GM12878 (cell line): ENCODE results near the gene DHX32. TPM values are rescaled to one million over a fixed set of nuclear protein-coding genes. Genes with fewer than 3 reads are reported as not detected.

Experiments
- ATAC-seq: fragments of 200-7000 bp; cut with Tn5 transposase; 3 replicates; pipeline ENCODE4 v1.9.1; 2020; ENCODE audit warnings: mild to moderate bottlenecking, moderate library complexity
- BruUV-seq: library from RNA; stranded (reverse); fragments of 400-500 nt; replicated peaks from 2 replicates; lab custom pipeline; 2021; lab: Mats Ljungman, UMichigan
- CTCF ChIA-PET: fragments of 300-600 bp; sonication (Branson Sonifier 250); formaldehyde crosslinking; extraction: SDS; loops from one replicate; lab custom pipeline; 2021; ENCODE audit warnings: inconsistent platforms; lab: Yijun Ruan, JAX
- POLR2A ChIA-PET: fragments of 350-600 bp; formaldehyde crosslinking; extraction: SDS; loops from one replicate; lab custom pipeline; 2021; ENCODE audit warnings: inconsistent platforms; lab: Charles Lee
- RAD21 ChIA-PET: fragments of 300-600 bp; sonication (Branson Sonifier 250); formaldehyde crosslinking; loops from one replicate; lab custom pipeline; 2023; ENCODE audit warnings: antibody characterized with exemption; ENCODE audit not compliant: unreplicated experiment; lab: Charles Lee
- SMC1A ChIA-PET: fragments of 300-600 bp; sonication (Branson Sonifier 250); formaldehyde crosslinking; loops from one replicate; lab custom pipeline; 2023; ENCODE audit not compliant: unreplicated experiment, uncharacterized antibody; lab: Charles Lee
- DNase-seq: peaks from one replicate; pipeline ENCODE4 v3.0.0-alpha.2; 2011; ENCODE audit warnings: low read depth, low spot score
- FAIRE-seq: peaks from 3 replicates; lab custom pipeline; 2011; peaks lifted over from hg19 to GRCh38; lab: Jason Lieb, UNC
- H2AFZ ChIP-seq: 2 replicates; pipeline ENCODE4 v1.6.0; 2011; ENCODE audit warnings: low read depth, low read length, control low read depth; ENCODE audit not compliant: control insufficient read depth
- H3K27ac ChIP-seq: 2 replicates; pipeline ENCODE4 v1.5.1; 2011; ENCODE audit warnings: control low read depth; ENCODE audit not compliant: control insufficient read depth, insufficient read depth
- H3K27me3 ChIP-seq, 2 experiments: replicated peaks in 1 of 2; 2 replicates each; pipeline versions ENCODE4 v1.6.0 to v1.6.1; 2011; ENCODE audit warnings: low read length in 1 of 2; ENCODE audit not compliant: control insufficient read depth in 2 of 2, insufficient read depth in 2 of 2
- H3K36me3 ChIP-seq, 2 experiments: 2 replicates each; pipeline ENCODE4 v1.5.1; 2011; ENCODE audit warnings: low read length in 1 of 2; ENCODE audit not compliant: control insufficient read depth in 2 of 2, insufficient read depth in 2 of 2
- H3K4me1 ChIP-seq: 2 replicates; pipeline ENCODE4 v1.6.1; 2011; ENCODE audit warnings: mild to moderate bottlenecking, low read length, moderate library complexity, mixed read lengths; ENCODE audit not compliant: control insufficient read depth, insufficient read depth
- H3K4me2 ChIP-seq: 2 replicates; pipeline ENCODE4 v1.6.0; 2011; ENCODE audit warnings: control low read depth; ENCODE audit not compliant: control insufficient read depth, insufficient read depth
- H3K4me3 ChIP-seq: fragments of 200-600 bp; sonication (generic); 2 replicates; pipeline ENCODE4 v1.5.1; 2016
- H3K79me2 ChIP-seq: 2 replicates; pipeline ENCODE4 v1.6.0; 2011; ENCODE audit warnings: low read length; ENCODE audit not compliant: control insufficient read depth, insufficient read depth
- H3K9ac ChIP-seq: 2 replicates; pipeline ENCODE4 v1.8.0; 2011; ENCODE audit warnings: low read length, control low read depth, mixed read lengths; ENCODE audit not compliant: control insufficient read depth, insufficient read depth
- H3K9me3 ChIP-seq: replicated peaks from 3 replicates; pipeline ENCODE4 v1.5.1; 2011; ENCODE audit warnings: mild to moderate bottlenecking, low read length; ENCODE audit not compliant: control insufficient read depth, insufficient read depth
- H4K20me1 ChIP-seq: 2 replicates; pipeline ENCODE4 v1.6.0; 2011; ENCODE audit not compliant: control insufficient read depth, insufficient read depth
- ATF7 ChIP-seq: fragments of 450-650 bp; IDR thresholded peaks from 2 replicates; pipeline ENCODE4 v1.6.1; 2016; ENCODE audit warnings: low read depth, mild to moderate bottlenecking
- CHD2 ChIP-seq: IDR thresholded peaks from 2 replicates; pipeline ENCODE4 v1.6.1; 2011; ENCODE audit warnings: low read depth, low read length, improper control_type of control experiment, borderline replicate concordance
- EZH2 ChIP-seq: IDR thresholded peaks from 2 replicates; pipeline ENCODE4 v1.6.1; 2012; ENCODE audit warnings: low read depth, mild to moderate bottlenecking, control low read depth, inconsistent platforms, low read length, borderline replicate concordance; ENCODE audit not compliant: control insufficient read depth
- MXI1 ChIP-seq: fragments of 150-350 bp; IDR thresholded peaks from 2 replicates; pipeline ENCODE4 v1.6.1; 2011; ENCODE audit warnings: low read depth, mild to moderate bottlenecking, inconsistent platforms, low read length, improper control_type of control experiment
- NR2F1 ChIP-seq: fragments of 450-650 bp; conservative IDR thresholded peaks from 2 replicates; pipeline ENCODE4 v1.6.1; 2017; ENCODE audit warnings: mild to moderate bottlenecking
- RB1 ChIP-seq: fragments of 450-650 bp; formaldehyde crosslinking; IDR thresholded peaks from 2 replicates; pipeline ENCODE4 v1.6.1; 2017; ENCODE audit warnings: mild to moderate bottlenecking, borderline replicate concordance
- SMAD1 ChIP-seq: fragments of 450-650 bp; IDR thresholded peaks from 2 replicates; pipeline ENCODE4 v1.6.1; 2018; ENCODE audit warnings: mild to moderate bottlenecking, low read depth; ENCODE audit not compliant: partially characterized antibody
- TCF12 ChIP-seq: IDR thresholded peaks from 2 replicates; pipeline ENCODE4 v1.6.1; 2011; ENCODE audit warnings: low read depth, mild to moderate bottlenecking, low read length
- ZBED1 ChIP-seq: IDR thresholded peaks from 2 replicates; pipeline ENCODE4 v1.6.1; 2016; ENCODE audit warnings: borderline replicate concordance
- ZNF384 ChIP-seq: IDR thresholded peaks from 2 replicates; pipeline ENCODE4 v1.6.1; 2012; ENCODE audit warnings: low read depth, mild to moderate bottlenecking, low read length, improper control_type of control experiment, borderline replicate concordance
- ZZZ3 ChIP-seq: IDR thresholded peaks from 2 replicates; pipeline ENCODE4 v1.6.1; 2011; ENCODE audit warnings: low read depth; ENCODE audit not compliant: control insufficient read depth, insufficient read length
- WGBS: methylation state at CpG from one replicate; pipeline ENCODE4 v1.1.6; 2016; ENCODE audit warnings: low lambda C conversion rate; ENCODE audit not compliant: insufficient replicate concordance, insufficient coverage; ENCODE audit errors: missing lambda C conversion rate; 5-methylcytosine and 5-hydroxymethylcytosine counted together
- in situ Hi-C: fragments of 300-500 bp; cut with MboI; formaldehyde crosslinking; loops from 9 replicates; pipeline ENCODE4 v1.14.3; 2018; ENCODE audit warnings: mixed read lengths
- intact Hi-C: fragments of 100-400 bp; cut with micrococcal nuclease; formaldehyde crosslinking; loops from one replicate; pipeline ENCODE4 v1.14.2; 2022; ENCODE audit not compliant: unreplicated experiment
- polyA plus RNA-seq, 11 experiments: library from polyadenylated mRNA; depleted of rRNA in 4 of 11; unstranded in 6 of 11; stranded (reverse) in 5 of 11; fragments of >200 nt; fragmentation: Nextera tagmentation in 4 of 11; fragmentation: Illumina TruSeq in 1 of 11; extraction: Ambion mirVana in 4 of 11; extraction: Trizol in 1 of 11; gene quantifications; 1 replicate in 1 of 11; 2 replicates in 10 of 11; pipeline versions ENCODE4 v1.2.1 to v1.2.3, GENCODE V29; 2011 to 2016; ENCODE audit warnings: inconsistent platforms in 2 of 11, missing spikeins in 2 of 11, low read depth in 1 of 11
- total RNA-seq, 4 experiments: library from RNA; depleted of rRNA in 3 of 4; stranded (reverse); fragments of >200 nt in 3 of 4; fragmentation: Illumina TruSeq in 1 of 4; extraction: Trizol in 1 of 4; gene quantifications; 2 replicates each; pipeline versions ENCODE4 v1.2.1 to v1.2.3, GENCODE V29; 2013 to 2021
- TF ChIP-seq, protein P1 (sequence below): IDR thresholded peaks from 2 replicates; pipeline ENCODE4 v1.6.1; 2011; ENCODE audit warnings: mild to moderate bottlenecking, low read depth, low read length, moderate library complexity; ENCODE audit not compliant: insufficient replicate concordance
- TF ChIP-seq, protein P2 (sequence below): fragments of 450-650 bp; formaldehyde crosslinking; IDR thresholded peaks from 2 replicates; pipeline ENCODE4 v1.4.0; 2020; ENCODE audit warnings: mild to moderate bottlenecking, moderate library complexity
- TF ChIP-seq, protein P3 (sequence below): fragments of 450-650 bp; IDR thresholded peaks from 2 replicates; pipeline ENCODE4 v1.6.1; 2017; ENCODE audit warnings: antibody characterized with exemption, mild to moderate bottlenecking, moderate library complexity

DHX32 gene
- total and polyA plus RNA-seq, 10 of the 15 experiments (the other 5 are each of a cell fraction or from before 2014, with no cell fraction given), result 5.4 to 21.0 (median 16.0) TPM

DNA sequence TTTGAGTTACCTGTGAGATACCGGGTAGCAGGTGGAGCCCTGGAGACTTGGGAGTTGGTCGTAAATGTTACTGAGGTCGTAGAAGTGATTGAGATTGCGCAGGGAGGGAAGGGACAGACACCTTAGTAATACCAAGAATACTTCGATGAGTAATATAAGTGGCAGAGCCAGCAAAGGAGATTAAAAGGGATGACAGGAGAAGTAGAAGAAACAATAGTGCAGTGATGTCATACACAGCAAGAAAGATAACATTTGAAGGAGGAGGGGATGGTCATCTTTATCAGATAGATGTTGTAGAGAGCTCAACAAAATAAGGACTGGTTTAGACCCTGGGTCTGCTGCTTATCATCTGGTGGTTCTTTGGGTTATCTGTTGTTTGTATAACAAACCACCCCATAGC, 52.8 kb downstream of the DHX32 start:
- ATAC-seq (no peak), FAIRE-seq (no peak), DNase-seq (no peak)
- Histone ChIP-seq H3K4me1 (0 out of 2 replicates have a peak, but pooled peaks cover 3% of the 10 kb centered on the region), H3K27ac (no peak overlapping the region), H3K27me3 (no peaks in the 10 kb centered on the region), H2AFZ (no peak overlapping the region), H3K36me3 (peaks cover 5 to 24% of the 10 kb centered on the region in 2 experiments), H3K4me2 (no peak overlapping the region), H3K9me3 (no peaks in the 10 kb centered on the region), H4K20me1 (no peaks in the 10 kb centered on the region), H3K79me2 (peaks cover 35% of the 10 kb centered on the region), H3K4me3 (no peak overlapping the region), H3K9ac (no peak overlapping the region)
- WGBS, result 33% methylated on average over 5 of the region's 5 CpGs
- CTCF ChIA-PET, result interaction anchor here (1.4 to 1.6 kb wide), 2 partner anchors 12 to 40 kb away, joined by 3 to 4 read pairs; no protein-coding TSS in a partner anchor
- in situ Hi-C loops, result no loop called here
- intact Hi-C loops, result no loop called here
- RAD21 ChIA-PET, result no interaction called here
- SMC1A ChIA-PET, result interaction anchor here (0.9 kb wide), 1 partner anchor 15 kb away, joined by 3 read pairs; no protein-coding TSS in a partner anchor
- POLR2A ChIA-PET, result interaction anchor here (0.6 kb wide), 2 partner anchors 99 to 1783 kb away, joined by 3 to 4 read pairs; no protein-coding TSS in a partner anchor
- BruUV-seq, result no TSS peak
- TF ChIP-seq, protein P1, sequence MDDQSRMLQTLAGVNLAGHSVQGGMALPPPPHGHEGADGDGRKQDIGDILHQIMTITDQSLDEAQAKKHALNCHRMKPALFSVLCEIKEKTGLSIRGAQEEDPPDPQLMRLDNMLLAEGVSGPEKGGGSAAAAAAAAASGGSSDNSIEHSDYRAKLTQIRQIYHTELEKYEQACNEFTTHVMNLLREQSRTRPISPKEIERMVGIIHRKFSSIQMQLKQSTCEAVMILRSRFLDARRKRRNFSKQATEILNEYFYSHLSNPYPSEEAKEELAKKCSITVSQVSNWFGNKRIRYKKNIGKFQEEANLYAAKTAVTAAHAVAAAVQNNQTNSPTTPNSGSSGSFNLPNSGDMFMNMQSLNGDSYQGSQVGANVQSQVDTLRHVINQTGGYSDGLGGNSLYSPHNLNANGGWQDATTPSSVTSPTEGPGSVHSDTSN, result no peak
- TF ChIP-seq RB1, result no peak
- TF ChIP-seq, protein P2, sequence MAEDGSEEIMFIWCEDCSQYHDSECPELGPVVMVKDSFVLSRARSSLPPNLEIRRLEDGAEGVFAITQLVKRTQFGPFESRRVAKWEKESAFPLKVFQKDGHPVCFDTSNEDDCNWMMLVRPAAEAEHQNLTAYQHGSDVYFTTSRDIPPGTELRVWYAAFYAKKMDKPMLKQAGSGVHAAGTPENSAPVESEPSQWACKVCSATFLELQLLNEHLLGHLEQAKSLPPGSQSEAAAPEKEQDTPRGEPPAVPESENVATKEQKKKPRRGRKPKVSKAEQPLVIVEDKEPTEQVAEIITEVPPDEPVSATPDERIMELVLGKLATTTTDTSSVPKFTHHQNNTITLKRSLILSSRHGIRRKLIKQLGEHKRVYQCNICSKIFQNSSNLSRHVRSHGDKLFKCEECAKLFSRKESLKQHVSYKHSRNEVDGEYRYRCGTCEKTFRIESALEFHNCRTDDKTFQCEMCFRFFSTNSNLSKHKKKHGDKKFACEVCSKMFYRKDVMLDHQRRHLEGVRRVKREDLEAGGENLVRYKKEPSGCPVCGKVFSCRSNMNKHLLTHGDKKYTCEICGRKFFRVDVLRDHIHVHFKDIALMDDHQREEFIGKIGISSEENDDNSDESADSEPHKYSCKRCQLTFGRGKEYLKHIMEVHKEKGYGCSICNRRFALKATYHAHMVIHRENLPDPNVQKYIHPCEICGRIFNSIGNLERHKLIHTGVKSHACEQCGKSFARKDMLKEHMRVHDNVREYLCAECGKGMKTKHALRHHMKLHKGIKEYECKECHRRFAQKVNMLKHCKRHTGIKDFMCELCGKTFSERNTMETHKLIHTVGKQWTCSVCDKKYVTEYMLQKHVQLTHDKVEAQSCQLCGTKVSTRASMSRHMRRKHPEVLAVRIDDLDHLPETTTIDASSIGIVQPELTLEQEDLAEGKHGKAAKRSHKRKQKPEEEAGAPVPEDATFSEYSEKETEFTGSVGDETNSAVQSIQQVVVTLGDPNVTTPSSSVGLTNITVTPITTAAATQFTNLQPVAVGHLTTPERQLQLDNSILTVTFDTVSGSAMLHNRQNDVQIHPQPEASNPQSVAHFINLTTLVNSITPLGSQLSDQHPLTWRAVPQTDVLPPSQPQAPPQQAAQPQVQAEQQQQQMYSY (CRISPR knock-in tag), result no peak
- no peak for TF ChIP-seq SMAD1
- no peak for TF ChIP-seq ZNF384
- no peak for TF ChIP-seq NR2F1
- no peak for TF ChIP-seq EZH2
- TF ChIP-seq, protein P3, sequence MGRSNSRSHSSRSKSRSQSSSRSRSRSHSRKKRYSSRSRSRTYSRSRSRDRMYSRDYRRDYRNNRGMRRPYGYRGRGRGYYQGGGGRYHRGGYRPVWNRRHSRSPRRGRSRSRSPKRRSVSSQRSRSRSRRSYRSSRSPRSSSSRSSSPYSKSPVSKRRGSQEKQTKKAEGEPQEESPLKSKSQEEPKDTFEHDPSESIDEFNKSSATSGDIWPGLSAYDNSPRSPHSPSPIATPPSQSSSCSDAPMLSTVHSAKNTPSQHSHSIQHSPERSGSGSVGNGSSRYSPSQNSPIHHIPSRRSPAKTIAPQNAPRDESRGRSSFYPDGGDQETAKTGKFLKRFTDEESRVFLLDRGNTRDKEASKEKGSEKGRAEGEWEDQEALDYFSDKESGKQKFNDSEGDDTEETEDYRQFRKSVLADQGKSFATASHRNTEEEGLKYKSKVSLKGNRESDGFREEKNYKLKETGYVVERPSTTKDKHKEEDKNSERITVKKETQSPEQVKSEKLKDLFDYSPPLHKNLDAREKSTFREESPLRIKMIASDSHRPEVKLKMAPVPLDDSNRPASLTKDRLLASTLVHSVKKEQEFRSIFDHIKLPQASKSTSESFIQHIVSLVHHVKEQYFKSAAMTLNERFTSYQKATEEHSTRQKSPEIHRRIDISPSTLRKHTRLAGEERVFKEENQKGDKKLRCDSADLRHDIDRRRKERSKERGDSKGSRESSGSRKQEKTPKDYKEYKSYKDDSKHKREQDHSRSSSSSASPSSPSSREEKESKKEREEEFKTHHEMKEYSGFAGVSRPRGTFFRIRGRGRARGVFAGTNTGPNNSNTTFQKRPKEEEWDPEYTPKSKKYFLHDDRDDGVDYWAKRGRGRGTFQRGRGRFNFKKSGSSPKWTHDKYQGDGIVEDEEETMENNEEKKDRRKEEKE, result no peak
- TF ChIP-seq ZZZ3, result no peak
- TF ChIP-seq ZBED1, result no peak
- no peak for TF ChIP-seq ATF7
- TF ChIP-seq CHD2, result no peak
- TF ChIP-seq MXI1, result no peak
- no peak for TF ChIP-seq TCF12
